Breast epithelium (tissue), 4 donors: ENCODE data around the gene SKAP2. TPM values are rescaled to one million over a fixed set of nuclear protein-coding genes. Genes with fewer than 3 reads are reported as not detected.

Experiments
- DNase-seq, 2 donors: peaks; one replicate each; pipeline ENCODE4 v3.0.0-alpha.2; 2019; ENCODE audit warnings: low spot score in 2 of 2
- H3K27ac ChIP-seq, 2 donors: fragments of 200-600 bp; sonication (generic) in 1 of 2; one replicate each; pipeline ENCODE4 v1.5.1; 2016 to 2019; ENCODE audit warnings: mild to moderate bottlenecking in 1 of 2
- H3K27me3 ChIP-seq, 2 donors: fragments of 200-600 bp; sonication (generic) in 1 of 2; one replicate each; pipeline versions ENCODE4 v1.5.1 to v1.6.0; 2017 to 2019; ENCODE audit warnings: control low read depth in 1 of 2, mild to moderate bottlenecking in 1 of 2
- H3K36me3 ChIP-seq: fragments of 200-600 bp; one replicate; pipeline ENCODE4 v1.5.1; 2019
- H3K4me1 ChIP-seq, 2 donors: fragments of 200-600 bp; sonication (generic); one replicate each; pipeline ENCODE4 v1.5.1; 2016 to 2019; ENCODE audit warnings: control low read depth in 1 of 2
- H3K4me3 ChIP-seq, 3 donors: fragments of 200-600 bp; sonication (generic); 1 replicate in 2 of 3; 2 replicates in 1 of 3; pipeline ENCODE4 v1.5.1; 2016 to 2019; ENCODE audit warnings: mild to moderate bottlenecking in 3 of 3, moderate library complexity in 2 of 3
- H3K9me3 ChIP-seq, 2 donors: fragments of 200-600 bp; sonication (generic) in 1 of 2; one replicate each; pipeline ENCODE4 v1.5.1; 2016 to 2019; ENCODE audit warnings: control low read depth in 1 of 2
- POLR2A ChIP-seq: fragments of 450-650 bp; IDR thresholded peaks from one replicate; pipeline ENCODE4 v1.6.1; 2016; ENCODE audit warnings: antibody characterized with exemption, mild to moderate bottlenecking, moderate library complexity
- POLR2AphosphoS5 ChIP-seq, 3 donors: sonication (generic); formaldehyde crosslinking; IDR thresholded peaks; one replicate each; pipeline ENCODE4 v1.6.1; 2017; ENCODE audit warnings: antibody characterized with exemption in 3 of 3
- intact Hi-C: fragments of 100-400 bp; cut with DNase I; formaldehyde crosslinking; loops from one replicate; pipeline ENCODE4 v1.15.1; 2023; ENCODE audit warnings: low total_unique reads
- total RNA-seq, 3 donors: library from RNA; depleted of rRNA; stranded (reverse); fragments of >200 nt; gene quantifications; one replicate each; pipeline ENCODE4 v1.1.0, GENCODE V29; 2016
- TF ChIP-seq, protein P1 (sequence below), 3 donors: fragments of 450-650 bp; IDR thresholded peaks; one replicate each; pipeline ENCODE4 v1.5.1; 2016 to 2017; ENCODE audit warnings: antibody characterized with exemption in 3 of 3, mild to moderate bottlenecking in 3 of 3, moderate library complexity in 3 of 3

Gene SKAP2
- total RNA-seq, 3 donors from 2014 or later = 26.5 to 46.5 (median 35.7) TPM

DNA sequence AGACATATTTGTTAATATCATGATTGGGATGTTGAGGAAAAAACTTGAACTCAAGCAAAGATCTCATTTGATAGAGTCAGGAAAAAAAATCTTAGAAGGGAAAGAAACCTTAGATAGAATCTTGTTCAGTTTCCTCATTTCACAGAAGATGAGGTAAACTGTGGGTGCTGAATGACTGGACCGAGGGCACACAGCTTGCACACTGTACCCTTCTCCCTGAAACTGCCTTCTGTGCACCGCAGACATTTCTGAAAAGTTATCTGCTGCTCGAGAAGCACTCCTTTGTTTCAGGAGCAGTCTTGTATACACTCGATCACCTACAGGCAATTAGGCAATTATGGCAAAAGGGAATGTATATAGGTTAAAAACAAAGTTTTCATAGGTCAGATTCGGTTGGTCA lies 167.4 kb downstream of the SKAP2 start:
- Histone ChIP-seq H3K27ac (no peak overlapping the region), H3K27me3 (no peaks in the 10 kb centered on the region), H3K36me3 (no peaks in the 10 kb centered on the region), H3K9me3 (no peaks in the 10 kb centered on the region), H3K4me3 (no peak overlapping the region), H3K4me1 (no peaks in the 10 kb centered on the region)
- TF ChIP-seq, protein P1, sequence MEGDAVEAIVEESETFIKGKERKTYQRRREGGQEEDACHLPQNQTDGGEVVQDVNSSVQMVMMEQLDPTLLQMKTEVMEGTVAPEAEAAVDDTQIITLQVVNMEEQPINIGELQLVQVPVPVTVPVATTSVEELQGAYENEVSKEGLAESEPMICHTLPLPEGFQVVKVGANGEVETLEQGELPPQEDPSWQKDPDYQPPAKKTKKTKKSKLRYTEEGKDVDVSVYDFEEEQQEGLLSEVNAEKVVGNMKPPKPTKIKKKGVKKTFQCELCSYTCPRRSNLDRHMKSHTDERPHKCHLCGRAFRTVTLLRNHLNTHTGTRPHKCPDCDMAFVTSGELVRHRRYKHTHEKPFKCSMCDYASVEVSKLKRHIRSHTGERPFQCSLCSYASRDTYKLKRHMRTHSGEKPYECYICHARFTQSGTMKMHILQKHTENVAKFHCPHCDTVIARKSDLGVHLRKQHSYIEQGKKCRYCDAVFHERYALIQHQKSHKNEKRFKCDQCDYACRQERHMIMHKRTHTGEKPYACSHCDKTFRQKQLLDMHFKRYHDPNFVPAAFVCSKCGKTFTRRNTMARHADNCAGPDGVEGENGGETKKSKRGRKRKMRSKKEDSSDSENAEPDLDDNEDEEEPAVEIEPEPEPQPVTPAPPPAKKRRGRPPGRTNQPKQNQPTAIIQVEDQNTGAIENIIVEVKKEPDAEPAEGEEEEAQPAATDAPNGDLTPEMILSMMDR (IDR thresholded peaks at IDR 0.05) = no peak
- TF ChIP-seq POLR2A (no peak), POLR2AphosphoS5 (IDR thresholded peaks at IDR 0.05) (no peak)
- DNase-seq = no peak
- intact Hi-C loops = no loop called here

DNA sequence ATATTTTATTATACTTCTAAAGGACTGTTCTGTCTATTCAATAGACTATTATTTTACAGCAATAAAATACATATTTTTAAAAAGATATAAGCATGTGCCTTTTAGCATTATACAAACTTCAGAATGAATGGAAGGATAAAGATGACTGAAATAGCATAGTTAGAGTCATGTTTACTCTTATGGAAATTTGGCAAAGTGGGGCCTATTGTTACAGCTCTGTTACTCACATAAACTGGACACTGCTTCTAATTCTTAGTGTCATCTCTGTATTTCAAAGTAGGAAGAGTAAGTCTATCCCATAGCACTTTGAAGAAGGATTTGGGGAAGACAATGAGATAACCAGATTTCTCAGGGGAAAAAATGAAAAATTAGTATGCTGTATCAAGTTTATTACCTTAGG lies 168.2 kb downstream of the SKAP2 start:
- no peak overlapping the region for H3K27ac ChIP-seq
- H3K36me3 ChIP-seq = no peaks in the 10 kb centered on the region
- DNase-seq = no peak
- H3K9me3 ChIP-seq = no peaks in the 10 kb centered on the region
- H3K27me3 ChIP-seq = no peaks in the 10 kb centered on the region
- H3K4me3 ChIP-seq = no peak overlapping the region
- no peaks in the 10 kb centered on the region for H3K4me1 ChIP-seq
- intact Hi-C loops = no loop called here
- no peak for TF ChIP-seq POLR2AphosphoS5 (IDR thresholded peaks at IDR 0.05)
- TF ChIP-seq, protein P1 (IDR thresholded peaks at IDR 0.05) = no peak
- TF ChIP-seq POLR2A = no peak

DNA sequence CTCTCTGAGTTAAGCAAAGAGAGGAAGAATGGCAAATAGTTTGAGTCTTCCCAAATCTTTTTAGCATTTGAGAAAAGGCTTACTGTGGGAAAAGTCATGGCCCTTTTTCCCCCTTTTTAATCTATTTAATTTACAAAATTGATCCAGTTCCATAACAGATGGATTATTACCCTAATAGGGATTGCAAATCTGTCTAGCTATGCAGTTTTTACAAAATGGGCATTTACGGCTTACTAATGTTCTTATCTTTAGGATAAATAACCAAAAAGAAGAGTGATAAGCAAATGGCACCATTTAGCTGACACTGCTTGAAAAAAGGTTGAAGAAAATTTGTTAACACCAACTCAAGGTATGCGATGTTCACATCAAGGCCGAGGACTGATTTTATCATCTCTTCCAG lies 169.7 kb downstream of the SKAP2 start:
- Histone ChIP-seq H3K4me3 (no peak overlapping the region), H3K9me3 (no peaks in the 10 kb centered on the region), H3K27me3 (no peaks in the 10 kb centered on the region), H3K36me3 (no peaks in the 10 kb centered on the region), H3K27ac (no peak overlapping the region), H3K4me1 (no peaks in the 10 kb centered on the region)
- intact Hi-C loops = no loop called here
- TF ChIP-seq POLR2A (no peak), POLR2AphosphoS5 (IDR thresholded peaks at IDR 0.05) (no peak)
- TF ChIP-seq, protein P1 (IDR thresholded peaks at IDR 0.05) = no peak
- DNase-seq = no peak

DNA sequence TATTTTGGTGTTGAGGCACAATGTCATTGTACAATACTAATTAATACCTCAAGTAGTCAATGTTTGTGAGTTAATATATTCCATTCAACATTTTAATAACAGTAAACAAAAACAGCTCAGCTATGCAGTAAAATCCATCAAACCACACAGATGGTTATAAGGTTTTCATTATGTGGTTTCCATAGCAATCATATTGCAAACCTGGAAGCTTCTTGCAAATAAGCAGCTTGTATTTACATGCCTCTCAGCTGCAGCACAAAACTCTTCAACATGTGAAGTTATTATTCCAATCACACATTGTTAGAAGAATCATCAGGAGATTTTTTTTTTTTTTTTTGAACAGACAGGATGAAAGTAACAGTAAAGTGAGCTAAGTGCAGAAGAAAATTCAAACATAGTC lies 170.2 kb downstream of the SKAP2 start:
- no peaks in the 10 kb centered on the region for H3K4me1 ChIP-seq
- H3K36me3 ChIP-seq = no peaks in the 10 kb centered on the region
- DNase-seq = no peak
- H3K27me3 ChIP-seq = no peaks in the 10 kb centered on the region
- no peak overlapping the region for H3K4me3 ChIP-seq
- intact Hi-C loops = no loop called here
- H3K27ac ChIP-seq = no peak overlapping the region
- TF ChIP-seq POLR2A (no peak), POLR2AphosphoS5 (IDR thresholded peaks at IDR 0.05) (no peak)
- TF ChIP-seq, protein P1 (IDR thresholded peaks at IDR 0.05) = no peak
- no peaks in the 10 kb centered on the region for H3K9me3 ChIP-seq

DNA sequence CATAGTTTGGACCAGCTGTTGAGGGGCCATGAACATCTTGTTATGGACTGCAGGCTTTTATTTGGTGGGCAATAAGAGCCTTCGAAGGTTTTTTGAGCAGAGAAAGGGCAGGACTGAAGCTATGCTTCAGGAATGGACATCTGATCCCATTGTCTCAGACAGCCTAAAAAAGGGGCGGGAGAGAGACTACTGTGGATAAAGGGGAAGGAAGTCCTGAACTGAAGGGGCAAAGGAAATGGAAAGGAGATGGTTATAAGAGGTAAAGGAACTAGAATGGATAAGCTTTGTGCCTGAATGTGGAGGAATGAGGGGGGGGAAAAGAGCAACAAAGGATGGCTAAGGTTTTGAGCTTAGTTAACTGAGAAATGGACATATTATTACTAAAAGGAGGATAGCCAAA lies 172.5 kb downstream of the SKAP2 start:
- Histone ChIP-seq H3K9me3 (no peaks in the 10 kb centered on the region), H3K4me3 (no peak overlapping the region), H3K4me1 (no peaks in the 10 kb centered on the region), H3K27ac (no peak overlapping the region), H3K36me3 (no peaks in the 10 kb centered on the region), H3K27me3 (no peaks in the 10 kb centered on the region)
- intact Hi-C loops = no loop called here
- DNase-seq = no peak
- TF ChIP-seq, protein P1 (IDR thresholded peaks at IDR 0.05) = no peak
- no peak for TF ChIP-seq POLR2AphosphoS5 (IDR thresholded peaks at IDR 0.05)
